ENCODE results near the gene CHRNB4.

DNA sequence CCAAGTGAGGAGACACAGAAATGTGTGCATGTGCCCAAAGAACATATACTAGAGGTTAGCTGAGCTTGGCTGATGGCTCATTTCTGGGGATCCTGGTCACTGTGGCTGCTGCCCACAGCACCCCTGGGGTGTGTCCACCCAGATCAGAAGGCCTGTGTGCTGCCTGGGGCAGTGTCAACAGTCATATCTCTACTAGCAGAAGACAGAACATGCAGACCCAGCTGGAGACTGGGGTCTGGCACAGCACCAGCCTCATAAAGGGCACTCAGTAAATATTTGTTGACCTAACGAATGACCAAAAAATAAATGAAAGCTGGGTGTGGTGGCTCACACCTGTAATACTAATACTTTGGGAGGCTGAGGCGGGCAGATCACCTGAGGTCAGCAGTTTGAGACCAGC is 36.6 kb downstream of the CHRNB4 start:
- no peak for TF ChIP-seq EZH2 (IDR thresholded peaks at IDR 0.05; ENCODE audit: borderline replicate concordance, low read length)
- TF ChIP-seq, protein P1, sequence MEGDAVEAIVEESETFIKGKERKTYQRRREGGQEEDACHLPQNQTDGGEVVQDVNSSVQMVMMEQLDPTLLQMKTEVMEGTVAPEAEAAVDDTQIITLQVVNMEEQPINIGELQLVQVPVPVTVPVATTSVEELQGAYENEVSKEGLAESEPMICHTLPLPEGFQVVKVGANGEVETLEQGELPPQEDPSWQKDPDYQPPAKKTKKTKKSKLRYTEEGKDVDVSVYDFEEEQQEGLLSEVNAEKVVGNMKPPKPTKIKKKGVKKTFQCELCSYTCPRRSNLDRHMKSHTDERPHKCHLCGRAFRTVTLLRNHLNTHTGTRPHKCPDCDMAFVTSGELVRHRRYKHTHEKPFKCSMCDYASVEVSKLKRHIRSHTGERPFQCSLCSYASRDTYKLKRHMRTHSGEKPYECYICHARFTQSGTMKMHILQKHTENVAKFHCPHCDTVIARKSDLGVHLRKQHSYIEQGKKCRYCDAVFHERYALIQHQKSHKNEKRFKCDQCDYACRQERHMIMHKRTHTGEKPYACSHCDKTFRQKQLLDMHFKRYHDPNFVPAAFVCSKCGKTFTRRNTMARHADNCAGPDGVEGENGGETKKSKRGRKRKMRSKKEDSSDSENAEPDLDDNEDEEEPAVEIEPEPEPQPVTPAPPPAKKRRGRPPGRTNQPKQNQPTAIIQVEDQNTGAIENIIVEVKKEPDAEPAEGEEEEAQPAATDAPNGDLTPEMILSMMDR (conservative IDR thresholded peaks at IDR 0.05 in 1 of 2, IDR thresholded peaks at IDR 0.05 in 1 of 2; ENCODE audit: extremely low read depth in 1 of 2, insufficient read depth in 1 of 2, low read depth in 1 of 2, low read length in 2 of 2) = no peak

Data from mammary epithelial cell (primary cell).